Hepatocyte (in vitro differentiated cells): ENCODE measurements around the gene VPS13D. TPM values are rescaled to one million over a fixed set of nuclear protein-coding genes. Genes with fewer than 3 reads are reported as not detected.

Experiments used
- DNase-seq: peaks from one replicate; pipeline ENCODE4 v3.0.0-alpha.2; 2016; ENCODE audit warnings: low spot score
- H2AFZ ChIP-seq: fragments of 200-600 bp; sonication (generic); 2 replicates; pipeline ENCODE4 v1.6.0; 2016; ENCODE audit warnings: antibody characterized with exemption, mild to moderate bottlenecking
- H3K27ac ChIP-seq: fragments of 200-600 bp; sonication (generic); 2 replicates; pipeline ENCODE4 v1.5.1; 2016; ENCODE audit warnings: mild to moderate bottlenecking
- H3K27me3 ChIP-seq: fragments of 200-600 bp; sonication (generic); 2 replicates; pipeline ENCODE4 v1.6.1; 2016
- H3K36me3 ChIP-seq: fragments of 200-600 bp; sonication (generic); replicated peaks from 2 replicates; pipeline ENCODE4 v1.5.1; 2016; ENCODE audit warnings: low read depth; ENCODE audit not compliant: insufficient read depth
- H3K4me1 ChIP-seq: fragments of 200-600 bp; sonication (generic); 2 replicates; pipeline ENCODE4 v1.5.1; 2016; ENCODE audit warnings: mild to moderate bottlenecking, moderate library complexity; ENCODE audit not compliant: insufficient read depth
- H3K4me2 ChIP-seq: fragments of 200-600 bp; sonication (generic); 2 replicates; pipeline ENCODE4 v1.6.0; 2016
- H3K4me3 ChIP-seq: fragments of 200-600 bp; sonication (generic); 2 replicates; pipeline ENCODE4 v1.5.1; 2016; ENCODE audit warnings: mild to moderate bottlenecking
- H3K79me2 ChIP-seq: fragments of 200-600 bp; sonication (generic); 2 replicates; pipeline ENCODE4 v1.6.0; 2017; ENCODE audit warnings: mild to moderate bottlenecking
- H3K9me2 ChIP-seq: fragments of 200-600 bp; sonication (generic); replicated peaks from 2 replicates; pipeline ENCODE4 v1.6.0; 2017; ENCODE audit warnings: mild to moderate bottlenecking; ENCODE audit not compliant: insufficient read depth
- H3K9me3 ChIP-seq: fragments of 200-600 bp; sonication (generic); 2 replicates; pipeline ENCODE4 v1.5.1; 2016; ENCODE audit warnings: low read depth, mild to moderate bottlenecking
- H4K20me1 ChIP-seq: fragments of 200-600 bp; sonication (generic); 2 replicates; pipeline ENCODE4 v1.6.0; 2016; ENCODE audit warnings: mild to moderate bottlenecking; ENCODE audit not compliant: insufficient read depth, poor library complexity, severe bottlenecking
- EZH2 ChIP-seq: fragments of 200-600 bp; sonication (generic); IDR thresholded peaks from 2 replicates; pipeline ENCODE4 v1.6.1; 2016; ENCODE audit warnings: antibody characterized with exemption, mild to moderate bottlenecking, borderline replicate concordance
- EZH2phosphoT487 ChIP-seq: fragments of 200-600 bp; sonication (generic); IDR thresholded peaks from one replicate; pipeline ENCODE4 v1.6.1; 2018; ENCODE audit warnings: antibody characterized with exemption, mild to moderate bottlenecking, low read depth, moderate library complexity; ENCODE audit not compliant: unreplicated experiment, severe bottlenecking
- WGBS: methylation state at CpG from one replicate; pipeline ENCODE4 v1.1.6; 2016; ENCODE audit warnings: low lambda C conversion rate; ENCODE audit errors: missing lambda C conversion rate; 5-methylcytosine and 5-hydroxymethylcytosine counted together
- polyA plus RNA-seq: library from polyadenylated mRNA; unstranded; fragments of >200 nt; fragmentation: Nextera tagmentation; extraction: Ambion mirVana; gene quantifications from 2 replicates; pipeline ENCODE4 v1.2.1, GENCODE V29; 2016
- total RNA-seq: library from RNA; depleted of rRNA; stranded (reverse); fragments of >200 nt; gene quantifications from 2 replicates; pipeline ENCODE4 v1.2.3, GENCODE V29; 2014
- TF ChIP-seq, protein P1 (sequence below): fragments of 200-600 bp; sonication (generic); IDR thresholded peaks from 2 replicates; pipeline ENCODE4 v1.5.1; 2016; ENCODE audit warnings: antibody characterized with exemption, mild to moderate bottlenecking; ENCODE audit not compliant: poor library complexity

Gene VPS13D
- total and polyA plus RNA-seq, 2 experiments from 2014 or later = 7.3 to 32.2 TPM

DNA sequence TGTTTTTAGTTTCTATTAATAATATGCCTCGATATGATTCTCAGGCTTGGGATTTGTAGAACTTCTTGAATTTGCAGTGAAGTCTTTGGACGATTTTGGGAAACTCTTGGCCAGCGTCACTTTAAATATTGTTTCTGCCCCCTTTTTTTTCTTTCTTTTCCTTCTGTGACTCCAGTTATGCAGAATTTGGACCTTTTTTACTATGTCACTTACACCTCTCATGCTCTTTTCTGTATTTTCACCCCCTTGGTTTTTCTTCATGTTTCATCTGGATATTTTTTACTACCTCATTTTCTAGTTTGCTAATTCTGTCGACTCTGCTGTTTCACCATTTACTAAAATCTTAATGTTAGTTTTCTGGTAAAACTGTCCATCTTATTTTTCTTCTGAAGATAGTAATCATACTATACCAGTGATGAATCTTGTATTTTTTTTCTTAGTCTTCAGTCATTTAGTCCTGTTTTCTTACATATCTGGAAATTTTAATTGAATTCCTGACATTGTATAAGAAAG lies 214.6 kb downstream of the VPS13D start:
- no peak overlapping the region for H3K27ac ChIP-seq
- peaks cover 27% of the 10 kb centered on the region for H3K4me1 ChIP-seq
- no peak for DNase-seq
- no peaks in the 10 kb centered on the region for H3K36me3 ChIP-seq
- H4K20me1 ChIP-seq = no peaks in the 10 kb centered on the region
- H3K79me2 ChIP-seq = no peaks in the 10 kb centered on the region
- no peak overlapping the region for H2AFZ ChIP-seq
- TF ChIP-seq EZH2phosphoT487 = no peak
- TF ChIP-seq, protein P1, sequence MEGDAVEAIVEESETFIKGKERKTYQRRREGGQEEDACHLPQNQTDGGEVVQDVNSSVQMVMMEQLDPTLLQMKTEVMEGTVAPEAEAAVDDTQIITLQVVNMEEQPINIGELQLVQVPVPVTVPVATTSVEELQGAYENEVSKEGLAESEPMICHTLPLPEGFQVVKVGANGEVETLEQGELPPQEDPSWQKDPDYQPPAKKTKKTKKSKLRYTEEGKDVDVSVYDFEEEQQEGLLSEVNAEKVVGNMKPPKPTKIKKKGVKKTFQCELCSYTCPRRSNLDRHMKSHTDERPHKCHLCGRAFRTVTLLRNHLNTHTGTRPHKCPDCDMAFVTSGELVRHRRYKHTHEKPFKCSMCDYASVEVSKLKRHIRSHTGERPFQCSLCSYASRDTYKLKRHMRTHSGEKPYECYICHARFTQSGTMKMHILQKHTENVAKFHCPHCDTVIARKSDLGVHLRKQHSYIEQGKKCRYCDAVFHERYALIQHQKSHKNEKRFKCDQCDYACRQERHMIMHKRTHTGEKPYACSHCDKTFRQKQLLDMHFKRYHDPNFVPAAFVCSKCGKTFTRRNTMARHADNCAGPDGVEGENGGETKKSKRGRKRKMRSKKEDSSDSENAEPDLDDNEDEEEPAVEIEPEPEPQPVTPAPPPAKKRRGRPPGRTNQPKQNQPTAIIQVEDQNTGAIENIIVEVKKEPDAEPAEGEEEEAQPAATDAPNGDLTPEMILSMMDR = no peak
- no peak for TF ChIP-seq EZH2
- no peaks in the 10 kb centered on the region for H3K9me2 ChIP-seq
- H3K4me3 ChIP-seq = no peak overlapping the region
- WGBS = 95% methylated on average over 4 of the region's 4 CpGs
- H3K27me3 ChIP-seq = no peaks in the 10 kb centered on the region
- H3K9me3 ChIP-seq = no peaks in the 10 kb centered on the region
- no peak overlapping the region for H3K4me2 ChIP-seq

DNA sequence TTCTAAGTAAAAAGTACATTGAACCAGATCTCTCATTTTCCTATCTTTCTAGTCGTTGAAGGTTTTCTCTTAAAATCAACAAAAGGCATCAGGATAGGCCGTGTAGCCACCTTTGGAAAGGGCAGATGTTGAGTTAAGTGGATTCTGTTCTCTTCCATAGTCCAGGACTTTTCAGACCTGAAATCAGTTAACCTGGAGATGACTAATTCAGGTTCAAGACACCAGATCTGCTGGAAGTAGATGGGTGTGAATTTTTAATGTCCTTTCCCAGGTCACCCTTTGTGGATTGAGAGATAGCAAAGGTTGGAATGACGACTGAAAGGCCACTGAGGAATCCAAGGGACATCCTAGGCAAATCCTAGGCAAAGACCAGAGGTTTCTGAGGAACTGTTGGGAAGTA lies 215.4 kb downstream of the VPS13D start:
- Histone ChIP-seq H3K4me1 (peaks cover 35% of the 10 kb centered on the region), H3K36me3 (no peaks in the 10 kb centered on the region), H3K27me3 (no peaks in the 10 kb centered on the region), H2AFZ (no peak overlapping the region), H3K79me2 (no peaks in the 10 kb centered on the region), H3K9me3 (no peaks in the 10 kb centered on the region), H4K20me1 (no peaks in the 10 kb centered on the region), H3K27ac (no peak overlapping the region), H3K4me3 (no peak overlapping the region), H3K9me2 (no peaks in the 10 kb centered on the region), H3K4me2 (no peak overlapping the region)
- TF ChIP-seq, protein P1 = no peak
- no peak for TF ChIP-seq EZH2
- no peak for TF ChIP-seq EZH2phosphoT487
- no peak for DNase-seq
- WGBS = 81% methylated on average over 3 of the region's 3 CpGs

DNA sequence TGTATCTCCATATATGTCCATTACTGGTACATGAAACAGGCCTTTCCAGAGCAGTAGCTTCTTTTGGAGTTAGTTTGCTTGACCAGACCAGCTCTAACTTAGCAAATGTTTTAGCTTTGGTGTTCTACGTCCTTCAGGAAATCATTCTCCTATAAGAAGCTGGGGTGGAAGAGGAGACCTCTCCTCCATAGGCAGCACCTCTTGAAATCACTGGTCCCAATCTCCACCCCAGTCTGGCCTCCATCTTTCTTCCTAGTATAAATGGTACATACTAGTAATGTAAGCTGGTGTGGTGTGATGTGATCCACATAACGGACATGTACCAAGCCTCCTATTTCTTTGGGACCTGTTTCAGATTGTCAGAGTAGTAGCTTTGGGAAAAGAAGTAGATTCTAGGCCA lies 216.8 kb downstream of the VPS13D start:
- WGBS = 98% methylated on average over 2 of the region's 2 CpGs
- no peaks in the 10 kb centered on the region for H4K20me1 ChIP-seq

More for the DNA sequence above, 216.8 kb downstream of the VPS13D start:
- H3K27me3 ChIP-seq = no peaks in the 10 kb centered on the region
- TF ChIP-seq, protein P1 = no peak
- TF ChIP-seq EZH2phosphoT487 (no peak), EZH2 (no peak)
- no peak for DNase-seq
- no peak overlapping the region for H3K4me2 ChIP-seq
- H3K4me1 ChIP-seq = peaks cover 48% of the 10 kb centered on the region
- H3K9me2 ChIP-seq = no peaks in the 10 kb centered on the region
- H3K79me2 ChIP-seq = no peaks in the 10 kb centered on the region
- no peak overlapping the region for H2AFZ ChIP-seq
- H3K27ac ChIP-seq = peak overlapping the region; percentile 78
- no peak overlapping the region for H3K4me3 ChIP-seq
- no peaks in the 10 kb centered on the region for H3K9me3 ChIP-seq
- H3K36me3 ChIP-seq = no peaks in the 10 kb centered on the region
